DMS 273 treated with DMSO at 0.1 percent for 48 hours (cell line): ENCODE data around the gene PXDC1.

ENCODE experiments used
- DNase-seq: peaks from one replicate; lab custom pipeline; 2025; lab: John Stamatoyannopoulos, UW

The PXDC1 gene, protein sequence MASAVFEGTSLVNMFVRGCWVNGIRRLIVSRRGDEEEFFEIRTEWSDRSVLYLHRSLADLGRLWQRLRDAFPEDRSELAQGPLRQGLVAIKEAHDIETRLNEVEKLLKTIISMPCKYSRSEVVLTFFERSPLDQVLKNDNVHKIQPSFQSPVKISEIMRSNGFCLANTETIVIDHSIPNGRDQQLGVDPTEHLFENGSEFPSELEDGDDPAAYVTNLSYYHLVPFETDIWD

DNA sequence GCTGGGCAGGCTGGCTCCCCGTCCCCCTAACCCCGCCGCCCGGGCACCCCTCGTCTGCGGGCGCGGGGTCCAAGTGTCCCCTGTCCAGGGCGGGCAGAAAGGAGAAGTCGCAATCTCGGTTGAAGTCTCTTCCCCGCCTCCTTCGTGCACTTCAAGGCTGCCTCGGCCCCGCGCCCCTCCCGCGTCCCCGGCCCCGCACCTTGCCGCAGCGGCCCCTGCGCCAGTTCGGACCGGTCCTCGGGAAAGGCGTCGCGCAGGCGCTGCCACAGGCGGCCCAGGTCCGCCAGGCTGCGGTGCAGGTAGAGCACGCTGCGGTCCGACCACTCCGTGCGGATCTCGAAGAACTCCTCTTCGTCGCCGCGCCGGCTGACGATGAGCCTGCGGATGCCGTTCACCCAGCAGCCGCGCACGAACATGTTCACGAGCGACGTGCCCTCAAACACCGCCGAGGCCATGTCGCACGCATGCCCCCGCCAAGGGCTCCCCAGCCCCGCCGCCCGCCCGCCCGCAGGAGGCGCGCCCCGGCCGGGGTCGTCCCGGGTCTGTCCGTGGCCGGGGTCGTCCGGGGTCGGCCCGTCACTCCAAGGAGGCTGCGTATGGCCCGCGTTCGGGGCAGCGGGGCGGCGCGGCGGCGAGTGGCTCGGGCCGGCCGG lies at the start of gene PXDC1:
PXDC1 (minus strand) TSS at position 637 of the 653 bp plus-strand sequence; CDS start at position 455, 182 bp downstream.
- DNase-seq, result no peak

- no peak for DNase-seq
These were observed 49.5 kb upstream of the PXDC1 start for GRCh38 chr6:3800850-3801591.

DNA sequence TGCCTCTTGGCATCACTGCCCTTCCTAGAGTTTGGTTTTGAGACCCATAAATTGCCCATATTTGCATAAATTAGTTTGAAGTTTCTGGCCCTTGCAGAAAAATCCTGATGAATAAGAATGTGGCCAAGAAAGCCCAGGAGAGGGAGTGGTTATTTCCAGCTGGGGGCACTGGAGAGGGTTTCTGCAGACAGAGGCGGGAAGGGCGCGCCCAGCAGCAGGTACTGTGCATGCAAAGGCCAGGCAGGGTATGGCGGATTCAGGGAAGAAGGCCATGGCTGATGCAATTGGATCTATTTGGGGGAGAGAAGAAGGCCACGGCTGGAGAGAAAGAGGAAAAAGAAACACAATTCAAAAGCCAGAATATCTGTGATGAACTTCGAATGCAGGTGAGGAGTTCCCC lies 48.2 kb upstream of the PXDC1 start:
- no peak for DNase-seq

- no peak for DNase-seq
These were observed 46.8 kb upstream of the PXDC1 start for GRCh38 chr6:3798055-3798919.

- DNase-seq, result no peak
These were observed 45.9 kb upstream of the PXDC1 start for GRCh38 chr6:3797231-3798054.

GRCh38 chr6:3796719-3797041 lies 45.2 kb upstream of the PXDC1 start:
- DNase-seq, result no peak

GRCh38 chr6:3795836-3796718 lies 44.6 kb upstream of the PXDC1 start:
- no peak for DNase-seq

DNA sequence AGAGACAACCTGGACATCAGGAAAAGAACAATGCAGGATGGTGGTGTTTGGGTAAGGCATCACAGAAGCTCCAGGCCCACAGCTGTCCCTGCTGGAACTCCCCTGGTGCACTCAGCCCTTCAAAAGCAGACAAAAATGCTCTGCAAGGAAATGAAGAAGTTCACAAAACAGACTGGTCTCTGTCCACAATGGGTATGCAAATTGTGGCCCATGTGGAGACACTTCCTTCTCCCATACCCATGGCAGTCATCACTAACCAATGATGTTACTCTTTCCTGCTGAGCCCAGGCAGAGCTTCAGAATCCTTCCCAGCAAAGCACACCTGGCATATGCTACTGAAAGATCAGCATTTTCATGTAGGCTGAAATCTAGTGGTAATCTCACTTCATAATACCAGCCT lies 42.6 kb upstream of the PXDC1 start:
- no peak for DNase-seq

DNA sequence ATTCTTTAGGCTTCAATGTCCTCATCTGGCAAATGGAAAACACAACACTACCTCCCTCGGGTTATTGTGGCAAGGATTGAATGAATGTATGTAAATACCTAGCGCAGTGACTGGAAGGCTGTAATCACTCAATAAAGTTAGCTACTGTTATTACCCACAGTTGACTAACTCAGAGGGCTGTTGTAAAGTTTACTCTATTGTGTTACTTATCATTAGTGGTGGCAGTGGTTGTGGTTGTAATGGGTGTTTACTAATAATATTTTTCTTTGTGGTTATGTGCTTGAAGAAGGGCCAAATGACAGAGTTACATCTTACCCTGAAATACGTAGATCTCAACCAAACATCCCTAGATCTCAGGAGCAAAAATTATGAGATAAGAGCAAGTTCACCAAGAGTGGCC lies 42.0 kb upstream of the PXDC1 start:
- DNase-seq, result no peak

DNA sequence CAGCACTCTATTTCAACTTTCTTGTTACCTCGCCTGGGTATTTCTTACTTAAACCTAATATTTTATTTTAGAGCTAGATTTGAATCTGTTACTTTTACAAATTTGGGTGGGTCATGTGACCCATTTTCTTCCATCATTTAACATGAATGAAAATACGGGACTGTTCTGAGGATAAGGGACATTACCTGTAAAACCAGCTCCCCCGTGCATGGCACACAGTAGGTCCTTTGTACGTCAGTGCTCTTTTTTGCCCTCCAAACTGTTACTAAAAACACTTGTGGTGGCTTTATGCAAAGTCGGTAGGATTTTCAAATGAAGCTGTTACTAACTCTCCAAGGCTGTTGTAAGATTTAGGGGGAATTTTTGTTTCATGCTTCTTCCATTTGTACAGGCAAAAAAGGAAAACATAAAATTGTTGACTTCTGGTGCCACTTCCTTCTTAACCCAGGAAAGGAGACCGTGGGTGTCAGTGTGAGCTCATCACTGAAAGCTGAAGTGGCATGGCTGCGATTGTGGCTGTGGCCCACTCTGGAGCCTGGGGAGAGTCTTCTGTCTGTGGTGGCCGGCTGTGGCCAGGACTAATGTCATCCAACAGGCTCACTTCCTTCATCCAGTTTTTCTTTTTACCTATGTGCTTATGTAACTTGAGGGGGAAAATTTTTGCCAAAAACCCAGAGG lies 40.2 kb upstream of the PXDC1 start:
- no peak for DNase-seq

GRCh38 chr6:3789896-3790558 lies 38.5 kb upstream of the PXDC1 start:
- DNase-seq, result no peak

DNA sequence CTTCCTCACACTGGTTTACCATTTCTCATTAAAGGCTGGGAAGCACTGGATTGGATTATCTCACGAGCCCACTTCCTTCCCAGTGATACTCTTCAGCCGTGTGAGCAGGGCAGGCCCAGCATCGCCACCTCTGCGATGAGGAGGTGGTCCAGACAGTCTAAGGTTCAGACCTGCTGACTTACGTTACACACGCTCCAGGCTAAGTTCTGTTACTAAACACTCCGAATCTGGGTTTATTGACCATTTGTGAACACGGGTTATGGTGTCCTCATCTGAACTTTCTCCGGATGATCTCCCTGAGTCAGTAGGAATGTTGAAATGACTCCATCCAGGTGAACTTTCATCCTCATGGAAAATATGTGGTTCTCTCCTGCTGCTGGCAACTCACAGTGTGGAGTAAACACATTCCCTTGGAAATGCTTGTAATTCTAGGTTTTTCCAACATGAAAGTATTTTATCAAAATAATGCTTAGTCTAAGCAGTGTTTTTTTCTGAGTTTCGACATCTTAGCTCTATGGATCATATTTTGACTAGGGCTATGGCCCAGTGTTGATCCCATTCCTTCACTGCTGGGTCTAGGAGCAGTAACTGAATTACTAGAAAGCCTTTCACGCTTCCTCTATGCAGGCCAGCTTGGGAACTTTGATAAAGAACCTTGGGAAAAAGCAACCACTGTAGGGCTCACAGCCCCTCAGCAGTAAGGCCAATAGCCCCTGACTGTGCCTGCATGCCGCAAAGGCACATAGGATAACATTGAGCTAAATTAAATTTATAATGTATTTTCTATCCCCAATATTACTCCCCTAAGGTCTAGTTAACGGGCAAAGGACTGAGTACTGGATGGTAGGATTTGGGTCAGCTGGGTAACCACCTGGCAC lies 37.7 kb upstream of the PXDC1 start:
- DNase-seq, result no peak

DNA sequence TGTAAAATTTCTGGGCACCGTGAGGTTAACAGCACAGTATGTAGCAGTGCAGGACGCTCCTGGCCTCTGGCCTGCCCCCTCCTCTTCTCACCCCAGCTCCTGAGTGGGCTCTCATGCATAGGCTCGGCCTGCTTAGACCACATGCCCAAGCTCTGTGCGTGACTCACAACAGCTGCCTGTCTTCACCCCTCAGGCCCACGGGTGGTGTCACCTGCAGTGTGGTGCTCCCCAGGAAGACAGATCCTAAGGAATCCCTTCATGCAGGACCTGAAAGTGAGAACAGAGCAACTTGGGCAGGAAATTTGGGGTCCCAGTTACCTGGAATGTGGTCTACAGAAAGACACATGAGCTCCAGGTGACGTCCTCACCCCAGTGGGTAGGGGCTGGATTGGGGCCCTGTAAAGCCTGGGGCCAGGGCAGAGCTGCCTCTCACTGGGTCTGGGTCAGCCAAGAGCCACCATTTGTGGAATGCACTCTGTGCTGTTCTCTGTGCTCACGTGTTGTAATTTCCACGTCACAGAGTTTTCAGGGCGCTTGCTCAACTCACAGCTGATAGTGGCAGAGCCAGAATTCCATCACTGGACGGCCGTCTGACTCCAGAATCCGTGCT lies 37.0 kb upstream of the PXDC1 start:
- no peak for DNase-seq

GRCh38 chr6:3786141-3786540 lies 34.6 kb upstream of the PXDC1 start:
- DNase-seq, result no peak

GRCh38 chr6:3785745-3786098 lies 34.2 kb upstream of the PXDC1 start:
- no peak for DNase-seq

DNA sequence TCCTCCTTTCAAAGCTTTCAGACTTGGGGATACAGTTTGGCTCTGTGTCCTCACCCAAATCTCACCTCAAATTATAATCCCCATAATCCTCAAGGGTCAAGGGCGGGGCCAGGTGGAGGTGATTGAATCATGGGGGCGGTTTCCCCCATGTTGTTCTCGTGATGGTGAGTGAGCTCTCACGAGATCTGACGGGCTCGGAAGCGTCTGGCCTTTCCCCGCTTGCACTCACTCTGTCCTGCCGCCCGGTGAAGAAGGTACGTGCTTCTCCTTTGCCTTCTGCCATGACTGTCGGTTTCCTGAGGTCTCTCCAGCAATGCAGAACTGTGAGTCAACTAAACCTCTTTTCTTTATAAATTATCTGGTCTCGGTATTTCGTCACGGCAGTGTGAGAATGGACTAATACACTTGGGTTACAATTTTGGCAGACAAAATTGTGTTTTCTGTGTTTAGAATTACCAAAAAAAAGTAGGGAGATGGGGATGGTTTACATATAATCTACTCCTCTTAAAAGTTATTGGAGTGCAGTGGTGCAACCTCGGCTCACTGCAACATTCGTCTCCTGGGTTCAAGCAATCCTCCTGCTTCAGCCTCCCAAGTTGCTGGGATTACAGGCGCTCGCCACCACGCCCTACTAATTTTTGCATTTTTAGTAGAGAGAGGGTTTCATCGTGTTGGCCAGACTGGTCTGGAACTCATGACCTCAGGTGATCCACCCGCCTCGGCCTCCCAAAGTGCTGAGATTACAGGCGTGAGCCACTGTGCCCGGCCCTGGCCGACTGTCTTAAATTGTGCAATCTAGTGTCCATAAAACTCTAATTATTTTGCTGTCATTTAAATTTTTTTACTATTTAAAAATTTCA lies 33.6 kb upstream of the PXDC1 start:
- DNase-seq, result no peak

DNA sequence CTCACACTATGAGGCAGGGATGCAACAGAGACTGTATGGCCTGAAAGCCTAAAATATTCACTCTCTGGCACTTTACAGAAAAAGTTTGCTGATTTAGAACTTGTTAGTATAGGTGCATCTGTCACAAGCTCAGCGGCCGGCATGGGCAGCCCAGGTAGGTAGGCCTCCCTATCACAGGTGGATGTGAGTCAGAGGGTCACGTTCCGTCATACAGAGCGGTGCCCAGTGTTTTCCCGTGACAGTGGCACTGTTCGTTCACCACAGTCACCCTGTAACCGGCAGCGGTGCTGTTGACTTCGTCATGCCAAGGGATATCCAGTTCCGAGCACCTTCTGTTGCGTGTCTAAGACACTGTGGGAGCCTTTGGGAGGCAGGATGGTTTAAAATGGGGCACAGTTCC lies 32.9 kb upstream of the PXDC1 start:
- no peak for DNase-seq
